Skin of body (tissue), 2 donors: Measurements from ENCODE around the gene BACH1. TPM values are rescaled to one million over a fixed set of nuclear protein-coding genes. Genes with fewer than 3 reads are reported as not detected.
A peak's percentile ranks its signal among the peaks of the same experiment; 100 is the strongest.

Experiments used
- DNase-seq: peaks from one replicate; lab custom pipeline; 2025; lab: John Stamatoyannopoulos, UW
- total RNA-seq: library from RNA; depleted of rRNA; stranded (reverse); fragments of >200 nt; gene quantifications from one replicate; pipeline ENCODE4 v1.2.3, GENCODE V29; 2014

The BACH1 gene
- total RNA-seq, 1 donor from 2014 or later = 97.7 TPM

DNA sequence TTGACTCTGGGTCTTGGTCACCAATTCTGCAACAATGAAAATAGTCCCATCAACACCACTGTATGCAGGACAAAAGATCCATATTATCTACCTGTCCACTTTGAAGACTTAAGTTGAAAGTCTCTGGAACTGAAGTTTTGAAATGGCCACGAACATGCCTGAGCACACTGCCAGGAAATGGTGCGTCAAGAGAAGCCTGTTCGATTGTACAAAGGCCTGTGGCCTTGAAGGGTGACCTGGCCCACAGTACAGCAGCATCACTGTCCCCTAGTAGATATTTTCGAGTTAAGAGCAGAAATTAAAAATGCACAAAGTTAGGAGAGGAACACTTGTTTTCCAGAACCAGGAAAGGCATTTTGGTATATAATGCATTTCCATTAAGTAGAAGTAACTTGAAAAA lies 78.5 kb downstream of the BACH1 start:
- DNase-seq = no peak

DNA sequence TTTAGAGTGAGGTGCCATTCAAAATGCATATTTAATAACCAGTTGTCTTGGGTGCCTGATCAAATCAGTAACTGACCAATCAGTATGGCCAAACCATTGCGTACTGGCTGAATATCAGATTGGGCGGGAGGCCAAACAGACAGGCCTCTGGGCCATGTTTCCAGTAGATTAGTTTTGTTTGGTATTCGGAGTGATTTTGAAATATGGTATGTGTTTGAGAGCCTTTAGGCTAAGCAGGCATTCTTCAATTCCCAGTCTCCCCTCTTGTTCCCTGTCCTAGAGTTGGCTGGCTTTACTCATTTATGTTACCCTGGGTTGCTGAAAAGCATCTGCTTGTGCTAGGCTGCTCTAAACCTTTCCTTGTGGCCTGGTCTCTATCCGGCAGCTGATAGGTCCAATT lies 80.1 kb downstream of the BACH1 start:
- no peak for DNase-seq

DNA sequence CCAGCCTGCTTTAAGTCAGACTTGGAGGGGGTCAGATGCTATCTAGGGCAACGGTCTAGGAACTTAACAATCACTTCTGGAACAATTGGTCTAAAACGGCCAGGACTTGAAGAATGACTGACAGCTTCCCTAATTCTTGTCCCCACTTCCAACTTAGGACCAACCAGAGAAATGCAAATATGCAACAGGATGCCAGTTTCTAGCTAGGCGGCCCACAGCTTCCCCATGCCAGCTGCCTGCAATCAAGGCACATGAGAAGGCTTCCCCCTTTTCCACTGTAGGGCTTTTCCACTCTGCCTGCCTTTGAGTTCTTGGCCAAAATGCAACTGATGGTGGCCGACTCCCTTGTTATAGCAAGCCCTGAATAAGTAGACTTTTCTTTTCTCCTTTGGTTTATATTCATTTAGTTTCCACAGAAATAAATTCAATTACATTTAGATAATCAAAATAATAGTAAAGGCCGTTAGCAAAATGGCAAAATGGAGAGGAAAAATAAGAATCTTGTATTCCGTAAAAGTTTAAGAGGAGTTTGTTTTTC lies 80.9 kb downstream of the BACH1 start:
- no peak for DNase-seq

DNA sequence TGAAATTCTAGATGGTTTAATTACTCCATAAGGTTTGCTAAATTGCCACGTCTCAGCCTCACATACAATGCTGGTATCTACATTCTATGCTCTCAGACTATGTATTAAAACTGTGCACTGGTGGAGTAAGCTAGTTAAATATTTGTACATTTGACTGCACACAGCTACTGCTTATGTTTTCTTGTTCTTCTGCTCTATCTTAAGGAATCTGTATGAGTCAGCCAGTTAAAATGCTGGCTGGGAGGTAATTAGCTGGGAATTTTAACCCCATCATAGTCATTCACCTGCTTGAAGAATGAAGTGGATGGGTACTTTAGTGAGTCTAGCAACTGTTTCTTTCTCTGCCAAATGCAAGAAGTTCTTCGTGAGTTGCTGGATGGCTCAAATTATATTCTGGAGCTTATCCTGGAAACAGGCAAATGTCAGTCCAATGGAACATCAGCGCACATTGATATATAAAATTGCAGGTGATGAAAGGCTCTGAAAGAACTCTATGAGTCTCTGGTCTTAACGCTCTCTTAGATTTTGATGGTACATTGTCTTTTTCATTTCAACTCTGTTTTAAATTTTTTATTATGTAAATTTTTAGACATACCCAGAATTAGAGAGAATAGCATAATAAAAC lies 83.4 kb downstream of the BACH1 start:
- DNase-seq = no peak

DNA sequence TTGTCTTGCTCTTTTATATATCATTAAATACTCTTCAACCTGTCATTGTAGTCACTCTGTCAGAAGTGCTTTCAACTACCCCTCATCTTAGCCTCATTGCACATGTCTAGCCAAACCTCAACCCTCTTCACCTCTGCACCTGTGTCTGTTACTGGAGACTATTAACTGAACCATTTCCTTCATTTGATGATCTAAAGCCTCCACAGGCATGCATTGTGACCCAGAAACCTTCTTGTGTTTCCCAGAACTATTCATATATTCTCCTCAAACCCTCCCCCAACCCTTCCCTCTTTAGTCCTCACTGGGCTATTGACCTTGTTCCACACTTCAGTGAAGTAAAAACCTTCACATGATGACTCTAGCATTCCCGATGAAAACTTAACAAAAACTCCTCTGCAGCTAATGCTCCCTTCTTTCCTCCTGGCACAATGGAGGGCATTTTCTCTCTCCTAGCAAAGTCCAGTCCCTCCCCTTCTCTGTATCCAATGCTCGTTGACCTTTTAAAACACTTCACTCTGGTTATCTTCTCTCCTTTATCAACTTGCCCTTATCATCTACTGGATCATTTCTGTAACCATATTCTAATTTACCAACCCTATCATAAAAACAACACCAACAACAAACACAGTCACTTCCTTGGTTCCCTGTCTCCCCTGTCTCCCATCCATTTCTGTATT lies 86.1 kb downstream of the BACH1 start:
- no peak for DNase-seq

DNA sequence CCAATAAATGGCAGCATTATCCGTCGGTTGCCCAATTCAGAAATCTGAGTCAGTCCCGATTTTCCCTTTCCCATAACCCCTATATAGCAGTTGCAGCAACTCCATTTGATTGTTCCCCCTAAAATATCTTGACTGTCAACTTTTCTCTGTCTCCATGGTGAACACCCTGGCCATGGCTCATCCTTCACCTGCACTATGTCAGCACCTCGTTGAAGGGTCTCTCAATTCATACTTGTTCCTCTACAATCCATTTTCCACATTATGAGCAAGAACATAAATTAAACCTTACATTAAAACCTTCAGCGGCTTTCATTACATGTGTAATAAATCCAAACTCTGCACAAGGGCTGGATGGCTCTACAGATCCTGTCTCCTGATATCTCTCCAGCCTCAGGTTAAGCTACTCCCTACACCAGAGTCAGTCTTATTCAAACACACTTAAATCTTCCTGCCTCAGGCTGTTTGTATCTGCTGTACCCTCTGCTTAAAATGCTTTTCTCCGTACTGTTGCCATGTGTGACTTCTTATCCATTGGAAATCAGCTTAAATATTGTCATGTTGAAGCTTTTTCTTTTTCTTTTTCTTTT lies 87.3 kb downstream of the BACH1 start:
- no peak for DNase-seq

DNA sequence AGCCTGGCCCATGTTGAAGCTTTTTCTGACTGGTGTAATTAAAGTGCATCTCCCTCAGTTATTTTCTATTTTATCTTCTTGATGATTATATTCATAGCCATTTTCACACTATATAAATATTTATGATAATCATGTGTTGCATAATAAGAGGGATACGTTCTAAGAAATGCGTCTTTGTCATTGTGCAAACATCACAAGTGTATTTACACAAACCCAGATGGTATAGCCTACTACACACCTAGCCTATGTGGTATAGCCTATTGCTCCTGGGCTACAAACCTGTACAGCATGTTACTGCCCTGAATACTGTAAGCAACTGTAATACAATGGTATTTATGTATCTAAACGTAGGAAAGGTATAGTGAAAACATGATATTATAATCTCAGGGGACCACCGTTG lies 88.1 kb downstream of the BACH1 start:
- DNase-seq = no peak

DNA sequence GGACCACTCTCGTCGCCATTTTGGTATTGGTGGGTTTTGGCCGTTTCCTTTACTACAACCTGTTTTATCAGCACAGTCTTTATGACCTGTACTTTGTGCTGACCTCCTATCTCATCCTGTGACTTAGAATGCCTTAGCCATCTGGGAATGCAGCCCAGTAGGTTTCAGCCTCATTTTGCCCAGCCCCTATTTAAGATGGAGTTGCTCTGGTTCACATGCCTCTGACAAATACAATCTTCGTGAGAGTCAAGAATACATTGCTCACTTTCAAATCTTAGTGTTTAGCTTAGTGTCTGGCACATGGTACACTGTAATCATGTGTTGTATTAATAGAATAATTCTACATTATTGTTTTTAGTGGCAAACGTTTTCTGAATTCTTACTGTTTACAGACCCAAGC lies 88.9 kb downstream of the BACH1 start:
- no peak for DNase-seq

DNA sequence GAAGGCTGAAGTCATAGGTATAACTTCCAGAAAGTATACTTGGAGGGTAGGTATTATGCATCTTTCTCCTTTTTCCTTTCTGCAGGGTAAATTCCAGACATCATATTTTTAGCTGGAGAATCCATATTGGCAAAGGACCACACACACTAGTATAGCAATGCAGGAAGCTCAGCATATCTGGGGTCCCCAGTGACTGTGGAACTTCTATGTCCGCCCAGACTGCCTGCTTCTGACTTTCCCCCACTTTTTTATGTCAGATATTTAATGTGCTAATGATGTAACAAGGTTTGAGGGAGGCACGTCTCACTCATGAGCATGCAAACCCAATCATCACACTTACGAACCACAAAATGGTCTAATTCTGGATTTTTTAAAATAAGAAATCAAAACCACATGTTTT lies 90.4 kb downstream of the BACH1 start:
- DNase-seq = peak; percentile 56

DNA sequence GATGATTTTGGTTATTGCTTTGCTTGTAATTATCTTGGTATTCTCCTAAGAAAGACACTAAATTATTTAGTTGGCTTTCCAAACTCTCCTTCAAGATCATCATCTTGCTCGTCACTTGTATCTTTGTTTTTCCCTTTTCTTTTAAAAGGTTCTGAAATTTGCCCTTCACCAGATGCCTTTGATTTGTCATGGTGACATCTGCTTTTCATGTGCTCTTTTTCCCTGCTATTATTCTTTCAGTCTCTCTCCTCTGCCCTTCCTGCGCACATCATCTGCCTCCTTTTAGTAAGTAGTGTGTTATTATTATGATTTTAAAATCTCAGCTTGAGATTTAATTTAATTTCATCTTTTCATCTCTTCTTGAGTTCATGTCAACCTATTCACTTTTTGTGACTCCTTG lies 92.1 kb downstream of the BACH1 start:
- peak; percentile 9 for DNase-seq

DNA sequence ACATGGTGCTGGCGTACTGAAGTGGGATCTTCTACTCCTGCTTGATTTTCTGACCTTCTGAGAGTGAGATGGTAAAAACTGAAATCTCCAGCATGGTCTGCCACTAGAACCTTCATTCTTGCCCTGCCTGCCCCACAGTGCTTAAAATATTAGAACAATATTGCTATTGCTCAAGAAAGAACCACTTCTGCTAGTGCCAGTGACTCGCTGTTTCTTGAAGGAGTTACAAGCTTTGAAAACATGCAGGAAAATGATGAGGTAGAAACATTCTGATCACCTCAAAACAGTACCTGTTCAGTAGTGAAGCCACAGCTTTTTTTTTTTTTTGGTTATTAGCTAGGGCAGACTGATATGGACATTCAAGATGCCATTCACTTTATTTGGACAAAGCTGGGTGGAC lies 95.3 kb downstream of the BACH1 start:
- DNase-seq = no peak

Other genes starting within 250 kb of the BACH1 start
- gene CCT8, start 225.3 kb upstream of the BACH1 start, total RNA-seq = 114 TPM
- 12.9 TPM for gene MAP3K7CL, start 168.3 kb upstream of the BACH1 start, total RNA-seq